ENCODE data around the gene ALG1. TPM values are rescaled to one million over a fixed set of nuclear protein-coding genes. Genes with fewer than 3 reads are reported as not detected.
A peak's percentile ranks its signal among the peaks of the same experiment; 100 is the strongest.

ALG1 gene
- total and polyA plus RNA-seq, 2 of the 13 experiments (the other 11 are each of a cell fraction or from before 2014, with no cell fraction given), result 43.3 to 75.6 TPM

DNA sequence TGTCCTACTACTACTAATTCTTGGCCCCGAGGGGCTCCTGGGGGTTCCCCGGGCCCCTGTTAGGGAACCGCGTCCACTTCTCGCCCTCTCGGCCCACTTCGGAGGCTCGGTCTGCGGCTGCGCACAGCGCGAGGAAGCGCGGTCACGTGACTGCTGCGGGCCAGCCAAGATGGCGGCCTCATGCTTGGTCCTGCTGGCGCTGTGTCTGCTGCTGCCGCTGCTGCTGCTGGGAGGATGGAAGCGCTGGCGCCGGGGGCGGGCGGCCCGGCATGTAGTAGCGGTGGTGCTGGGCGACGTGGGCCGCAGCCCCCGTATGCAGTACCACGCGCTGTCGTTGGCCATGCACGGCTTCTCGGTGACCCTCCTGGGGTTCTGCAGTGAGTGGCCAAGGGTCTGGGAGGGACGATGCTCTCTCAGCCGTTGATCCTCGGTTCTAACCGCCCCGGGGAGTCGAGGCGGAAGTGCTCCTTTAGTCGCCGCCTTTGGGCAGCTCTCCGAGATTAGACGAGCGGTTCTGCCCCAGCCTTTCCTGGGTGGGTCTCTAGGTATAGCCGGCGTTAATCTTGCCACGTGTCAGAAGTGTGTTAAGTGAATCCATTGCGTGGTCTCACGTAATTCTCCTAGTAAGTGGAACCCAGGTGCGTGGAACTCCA, at the start of gene ALG1 (continued):
- TF ChIP-seq, protein P1, sequence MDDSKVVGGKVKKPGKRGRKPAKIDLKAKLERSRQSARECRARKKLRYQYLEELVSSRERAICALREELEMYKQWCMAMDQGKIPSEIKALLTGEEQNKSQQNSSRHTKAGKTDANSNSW (CRISPR knock-in tag; IDR thresholded peaks at IDR 0.05; ENCODE audit: borderline replicate concordance), result peak; percentile 96
- TF ChIP-seq TEAD3 (CRISPR knock-in tag; optimal IDR thresholded peaks at IDR 0.05; ENCODE audit: borderline replicate concordance) (peak; percentile 84), NFKBIZ (CRISPR knock-in tag; IDR thresholded peaks at IDR 0.05) (peak; percentile 91; the same call in 1 of the 2 replicates), NFRKB (IDR thresholded peaks at IDR 0.05) (peak; percentile 60; the same call in 1 of the 2 replicates), ZNF350 (CRISPR knock-in tag; IDR thresholded peaks at IDR 0.05; ENCODE audit: borderline replicate concordance, low read depth) (peak; percentile 98), ZBTB38 (CRISPR knock-in tag; IDR thresholded peaks at IDR 0.05) (peak; percentile 68; the same call in 1 of the 2 replicates), U2AF1 (optimal IDR thresholded peaks at IDR 0.05; ENCODE audit: low read depth, low read length) (peak; percentile 90), ZSCAN9 (CRISPR knock-in tag; IDR thresholded peaks at IDR 0.05; ENCODE audit: borderline replicate concordance) (peak; percentile 92), ZFAT (CRISPR knock-in tag; conservative IDR thresholded peaks at IDR 0.05) (no peak; the same call in 1 of the 2 replicates), EP300 (IDR thresholded peaks at IDR 0.05; ENCODE audit: low read depth in 2 of 2, low read length in 2 of 2) (peak in 1 of 2 experiments; percentile 16; a peak in 1 of 4 replicates), EP300 (CRISPR knock-in tag; IDR thresholded peaks at IDR 0.05; ENCODE audit: borderline replicate concordance) (peak; percentile 78), IRX3 (CRISPR knock-in tag; IDR thresholded peaks at IDR 0.05; ENCODE audit: borderline replicate concordance, low read depth) (no peak), ZSCAN12 (CRISPR knock-in tag; IDR thresholded peaks at IDR 0.05) (peak; percentile 74; the same call in 1 of the 2 replicates), MED1 (CRISPR knock-in tag; IDR thresholded peaks at IDR 0.05) (peak; percentile 85)
- TF ChIP-seq, protein P2, sequence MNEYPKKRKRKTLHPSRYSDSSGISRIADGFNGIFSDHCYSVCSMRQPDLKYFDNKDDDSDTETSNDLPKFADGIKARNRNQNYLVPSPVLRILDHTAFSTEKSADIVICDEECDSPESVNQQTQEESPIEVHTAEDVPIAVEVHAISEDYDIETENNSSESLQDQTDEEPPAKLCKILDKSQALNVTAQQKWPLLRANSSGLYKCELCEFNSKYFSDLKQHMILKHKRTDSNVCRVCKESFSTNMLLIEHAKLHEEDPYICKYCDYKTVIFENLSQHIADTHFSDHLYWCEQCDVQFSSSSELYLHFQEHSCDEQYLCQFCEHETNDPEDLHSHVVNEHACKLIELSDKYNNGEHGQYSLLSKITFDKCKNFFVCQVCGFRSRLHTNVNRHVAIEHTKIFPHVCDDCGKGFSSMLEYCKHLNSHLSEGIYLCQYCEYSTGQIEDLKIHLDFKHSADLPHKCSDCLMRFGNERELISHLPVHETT (CRISPR knock-in tag; conservative IDR thresholded peaks at IDR 0.05), result peak; percentile 91
- TF ChIP-seq, protein P3, sequence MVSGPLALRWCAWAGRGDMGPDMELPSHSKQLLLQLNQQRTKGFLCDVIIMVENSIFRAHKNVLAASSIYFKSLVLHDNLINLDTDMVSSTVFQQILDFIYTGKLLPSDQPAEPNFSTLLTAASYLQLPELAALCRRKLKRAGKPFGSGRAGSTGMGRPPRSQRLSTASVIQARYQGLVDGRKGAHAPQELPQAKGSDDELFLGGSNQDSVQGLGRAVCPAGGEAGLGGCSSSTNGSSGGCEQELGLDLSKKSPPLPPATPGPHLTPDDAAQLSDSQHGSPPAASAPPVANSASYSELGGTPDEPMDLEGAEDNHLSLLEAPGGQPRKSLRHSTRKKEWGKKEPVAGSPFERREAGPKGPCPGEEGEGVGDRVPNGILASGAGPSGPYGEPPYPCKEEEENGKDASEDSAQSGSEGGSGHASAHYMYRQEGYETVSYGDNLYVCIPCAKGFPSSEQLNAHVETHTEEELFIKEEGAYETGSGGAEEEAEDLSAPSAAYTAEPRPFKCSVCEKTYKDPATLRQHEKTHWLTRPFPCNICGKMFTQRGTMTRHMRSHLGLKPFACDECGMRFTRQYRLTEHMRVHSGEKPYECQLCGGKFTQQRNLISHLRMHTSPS (CRISPR knock-in tag; IDR thresholded peaks at IDR 0.05; ENCODE audit: low read depth), result peak; percentile 34
- TF ChIP-seq, protein P4, sequence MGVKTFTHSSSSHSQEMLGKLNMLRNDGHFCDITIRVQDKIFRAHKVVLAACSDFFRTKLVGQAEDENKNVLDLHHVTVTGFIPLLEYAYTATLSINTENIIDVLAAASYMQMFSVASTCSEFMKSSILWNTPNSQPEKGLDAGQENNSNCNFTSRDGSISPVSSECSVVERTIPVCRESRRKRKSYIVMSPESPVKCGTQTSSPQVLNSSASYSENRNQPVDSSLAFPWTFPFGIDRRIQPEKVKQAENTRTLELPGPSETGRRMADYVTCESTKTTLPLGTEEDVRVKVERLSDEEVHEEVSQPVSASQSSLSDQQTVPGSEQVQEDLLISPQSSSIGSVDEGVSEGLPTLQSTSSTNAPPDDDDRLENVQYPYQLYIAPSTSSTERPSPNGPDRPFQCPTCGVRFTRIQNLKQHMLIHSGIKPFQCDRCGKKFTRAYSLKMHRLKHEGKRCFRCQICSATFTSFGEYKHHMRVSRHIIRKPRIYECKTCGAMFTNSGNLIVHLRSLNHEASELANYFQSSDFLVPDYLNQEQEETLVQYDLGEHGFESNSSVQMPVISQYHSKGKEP (CRISPR knock-in tag; IDR thresholded peaks at IDR 0.05), result peak; percentile 95
- TF ChIP-seq, protein P5, sequence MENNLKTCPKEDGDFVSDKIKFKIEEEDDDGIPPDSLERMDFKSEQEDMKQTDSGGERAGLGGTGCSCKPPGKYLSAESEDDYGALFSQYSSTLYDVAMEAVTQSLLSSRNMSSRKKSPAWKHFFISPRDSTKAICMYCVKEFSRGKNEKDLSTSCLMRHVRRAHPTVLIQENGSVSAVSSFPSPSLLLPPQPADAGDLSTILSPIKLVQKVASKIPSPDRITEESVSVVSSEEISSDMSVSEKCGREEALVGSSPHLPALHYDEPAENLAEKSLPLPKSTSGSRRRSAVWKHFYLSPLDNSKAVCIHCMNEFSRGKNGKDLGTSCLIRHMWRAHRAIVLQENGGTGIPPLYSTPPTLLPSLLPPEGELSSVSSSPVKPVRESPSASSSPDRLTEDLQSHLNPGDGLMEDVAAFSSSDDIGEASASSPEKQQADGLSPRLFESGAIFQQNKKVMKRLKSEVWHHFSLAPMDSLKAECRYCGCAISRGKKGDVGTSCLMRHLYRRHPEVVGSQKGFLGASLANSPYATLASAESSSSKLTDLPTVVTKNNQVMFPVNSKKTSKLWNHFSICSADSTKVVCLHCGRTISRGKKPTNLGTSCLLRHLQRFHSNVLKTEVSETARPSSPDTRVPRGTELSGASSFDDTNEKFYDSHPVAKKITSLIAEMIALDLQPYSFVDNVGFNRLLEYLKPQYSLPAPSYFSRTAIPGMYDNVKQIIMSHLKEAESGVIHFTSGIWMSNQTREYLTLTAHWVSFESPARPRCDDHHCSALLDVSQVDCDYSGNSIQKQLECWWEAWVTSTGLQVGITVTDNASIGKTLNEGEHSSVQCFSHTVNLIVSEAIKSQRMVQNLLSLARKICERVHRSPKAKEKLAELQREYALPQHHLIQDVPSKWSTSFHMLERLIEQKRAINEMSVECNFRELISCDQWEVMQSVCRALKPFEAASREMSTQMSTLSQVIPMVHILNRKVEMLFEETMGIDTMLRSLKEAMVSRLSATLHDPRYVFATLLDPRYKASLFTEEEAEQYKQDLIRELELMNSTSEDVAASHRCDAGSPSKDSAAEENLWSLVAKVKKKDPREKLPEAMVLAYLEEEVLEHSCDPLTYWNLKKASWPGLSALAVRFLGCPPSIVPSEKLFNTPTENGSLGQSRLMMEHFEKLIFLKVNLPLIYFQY (CRISPR knock-in tag; IDR thresholded peaks at IDR 0.05; ENCODE audit: borderline replicate concordance), result peak; percentile 96
- TF ChIP-seq, protein P6, sequence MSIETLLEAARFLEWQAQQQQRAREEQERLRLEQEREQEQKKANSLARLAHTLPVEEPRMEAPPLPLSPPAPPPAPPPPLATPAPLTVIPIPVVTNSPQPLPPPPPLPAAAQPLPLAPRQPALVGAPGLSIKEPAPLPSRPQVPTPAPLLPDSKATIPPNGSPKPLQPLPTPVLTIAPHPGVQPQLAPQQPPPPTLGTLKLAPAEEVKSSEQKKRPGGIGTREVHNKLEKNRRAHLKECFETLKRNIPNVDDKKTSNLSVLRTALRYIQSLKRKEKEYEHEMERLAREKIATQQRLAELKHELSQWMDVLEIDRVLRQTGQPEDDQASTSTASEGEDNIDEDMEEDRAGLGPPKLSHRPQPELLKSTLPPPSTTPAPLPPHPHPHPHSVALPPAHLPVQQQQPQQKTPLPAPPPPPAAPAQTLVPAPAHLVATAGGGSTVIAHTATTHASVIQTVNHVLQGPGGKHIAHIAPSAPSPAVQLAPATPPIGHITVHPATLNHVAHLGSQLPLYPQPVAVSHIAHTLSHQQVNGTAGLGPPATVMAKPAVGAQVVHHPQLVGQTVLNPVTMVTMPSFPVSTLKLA (IDR thresholded peaks at IDR 0.05), result peak; percentile 53
